ENCODE results near the gene FAM50A. TPM values are rescaled to one million over a fixed set of nuclear protein-coding genes. Genes with fewer than 3 reads are reported as not detected.

FAM50A gene
- total RNA-seq, 4 donors from 2014 or later: 39.9 to 76.3 (median 47.4) TPM

GRCh38 chrX:154457491-154458115, 13.7 kb downstream of the FAM50A start:
- intact Hi-C loops (cut with DNase I): no loop called here
- WGBS, 2 donors: 9 to 27% methylated on average over 14 to 35 of the region's 65 CpGs
- Histone ChIP-seq H3K9me3 (no peaks in the 10 kb centered on the region), H3K27me3 (no peaks in the 10 kb centered on the region), H3K27ac (no peak overlapping the region), H3K4me1 (peaks cover 0 to 6% of the 10 kb centered on the region in 2 donors), H3K36me3 (no peaks in the 10 kb centered on the region), H3K4me3 (replicated peaks in 1 of 3) (peak overlapping the region in 1 of 3 donors; percentile 23)
- no peak for TF ChIP-seq POLR2A (IDR thresholded peaks at IDR 0.05)
- no peak for TF ChIP-seq CTCF (IDR thresholded peaks at IDR 0.05)
- DNase-seq: peak; percentile 63 to 67

- H3K36me3 ChIP-seq: no peaks in the 10 kb centered on the region
- TF ChIP-seq POLR2A (IDR thresholded peaks at IDR 0.05) (peak; percentile 13 to 88), CTCF (IDR thresholded peaks at IDR 0.05) (no peak)
- H3K27me3 ChIP-seq: no peaks in the 10 kb centered on the region
- WGBS, 2 donors: 0% methylated on average over 1 of the region's 88 CpGs; no CpG with 5 or more reads in 1 of the 2 donors
- no peaks in the 10 kb centered on the region for H3K9me3 ChIP-seq
- peak; percentile 34 to 48 for DNase-seq
- H3K4me1 ChIP-seq: peaks cover 0 to 6% of the 10 kb centered on the region in 2 donors
- H3K4me3 ChIP-seq (replicated peaks in 1 of 3): peak within 1 kb of the TSS in 2 of 3 donors; percentile 20 to 41
- H3K27ac ChIP-seq: peak within 1 kb of the TSS in 1 of 3 donors; percentile 36
- intact Hi-C loops (cut with DNase I): no loop called here
Measured at GRCh38 chrX:154458116-154458953, 14.4 kb downstream of the FAM50A start, which contains the start of gene PLXNA3. PLXNA3 (plus strand) TSS chrX:154458281; CDS start chrX:154460184, 1,903 bp downstream.

DNA sequence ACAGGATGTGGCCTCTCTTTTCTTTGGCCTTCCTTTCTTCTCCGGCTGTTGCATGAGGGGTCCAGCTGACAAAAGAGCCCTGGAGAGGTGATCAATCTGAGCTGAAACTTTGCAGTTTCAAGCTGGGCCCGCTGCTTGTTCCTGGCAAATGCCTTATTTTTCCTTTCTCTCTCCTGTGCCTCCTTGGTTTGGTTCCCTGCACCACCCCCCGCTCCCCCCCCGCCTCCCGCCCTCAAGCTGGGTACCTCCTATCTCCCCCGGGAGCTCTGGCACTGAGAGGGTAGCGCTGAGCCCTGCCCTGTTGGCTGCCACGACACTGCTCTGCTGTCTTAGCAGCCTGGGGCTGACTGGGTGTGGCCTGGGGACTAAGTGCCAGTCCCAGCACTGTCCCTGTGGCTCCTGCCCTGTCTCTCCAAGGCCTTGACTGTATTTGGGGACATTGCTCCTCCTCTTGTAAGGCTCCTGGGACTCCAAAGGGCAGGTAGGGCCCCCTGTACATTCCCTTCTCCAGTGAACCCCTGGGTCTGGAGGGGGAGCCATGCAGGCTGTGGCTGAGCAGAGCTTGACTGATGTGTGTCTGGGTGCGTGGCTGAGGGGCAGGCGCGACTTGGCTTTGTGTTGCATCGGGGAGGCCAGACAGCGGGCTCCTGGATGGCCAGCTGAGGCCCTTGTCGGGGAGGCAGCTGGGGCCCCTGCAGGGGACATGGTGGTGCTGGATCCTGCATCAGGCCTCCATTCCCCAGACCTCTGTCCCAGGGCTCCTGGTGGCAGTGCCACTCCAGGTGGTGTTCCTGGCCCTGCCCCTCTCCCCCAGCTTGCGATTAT, 15.2 kb downstream of the FAM50A start:
- peaks cover 0 to 6% of the 10 kb centered on the region in 2 donors for H3K4me1 ChIP-seq
- H3K4me3 ChIP-seq (replicated peaks in 1 of 3): peak overlapping the region in 2 of 3 donors; percentile 20 to 41
- H3K9me3 ChIP-seq: no peaks in the 10 kb centered on the region
- H3K27ac ChIP-seq: peak overlapping the region in 1 of 3 donors; percentile 36
- peak; percentile 67 to 68 for DNase-seq
- no peak for TF ChIP-seq CTCF (IDR thresholded peaks at IDR 0.05)
- TF ChIP-seq POLR2A (IDR thresholded peaks at IDR 0.05): peak in 1 of 2 donors; percentile 15
- WGBS, 2 donors: 19 to 20% methylated on average over 1 to 6 of the region's 15 CpGs
- no peaks in the 10 kb centered on the region for H3K36me3 ChIP-seq
- intact Hi-C loops (cut with DNase I): no loop called here
- no peaks in the 10 kb centered on the region for H3K27me3 ChIP-seq

DNA sequence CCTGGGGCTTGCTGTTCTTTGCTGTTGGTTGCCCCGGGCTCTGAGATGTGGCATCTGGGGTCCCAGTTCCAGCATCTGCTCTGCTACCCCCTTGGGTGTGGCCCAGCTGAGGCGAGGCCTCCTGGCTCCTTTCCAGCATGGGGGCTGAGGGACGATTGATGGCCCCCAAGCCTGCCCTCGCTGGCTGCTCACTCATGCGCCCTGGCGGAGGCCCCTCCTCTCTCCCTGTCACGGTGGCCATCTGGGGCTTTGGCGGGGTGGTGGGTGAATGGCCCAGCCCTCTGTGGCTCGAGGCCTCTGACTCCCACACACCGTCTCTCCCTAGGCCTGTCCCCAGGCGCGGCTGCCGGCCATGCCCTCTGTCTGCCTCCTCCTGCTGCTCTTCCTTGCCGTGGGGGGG, 15.9 kb downstream of the FAM50A start:
- peaks cover 0 to 6% of the 10 kb centered on the region in 2 donors for H3K4me1 ChIP-seq
- H3K27me3 ChIP-seq: no peaks in the 10 kb centered on the region
- 60 to 68% methylated on average over 1 to 3 of the region's 14 CpGs for WGBS, 2 donors
- no peak overlapping the region for H3K27ac ChIP-seq
- no peaks in the 10 kb centered on the region for H3K36me3 ChIP-seq
- intact Hi-C loops (cut with DNase I): no loop called here
- TF ChIP-seq CTCF (IDR thresholded peaks at IDR 0.05) (no peak), POLR2A (IDR thresholded peaks at IDR 0.05) (no peak)
- DNase-seq: no peak
- no peaks in the 10 kb centered on the region for H3K9me3 ChIP-seq
- no peak overlapping the region for H3K4me3 ChIP-seq (replicated peaks in 1 of 3)
